Measurements from ENCODE around the gene HSP90AB1.
A peak's percentile ranks its signal among the peaks of the same experiment; 100 is the strongest.

HSP90AB1 gene

DNA sequence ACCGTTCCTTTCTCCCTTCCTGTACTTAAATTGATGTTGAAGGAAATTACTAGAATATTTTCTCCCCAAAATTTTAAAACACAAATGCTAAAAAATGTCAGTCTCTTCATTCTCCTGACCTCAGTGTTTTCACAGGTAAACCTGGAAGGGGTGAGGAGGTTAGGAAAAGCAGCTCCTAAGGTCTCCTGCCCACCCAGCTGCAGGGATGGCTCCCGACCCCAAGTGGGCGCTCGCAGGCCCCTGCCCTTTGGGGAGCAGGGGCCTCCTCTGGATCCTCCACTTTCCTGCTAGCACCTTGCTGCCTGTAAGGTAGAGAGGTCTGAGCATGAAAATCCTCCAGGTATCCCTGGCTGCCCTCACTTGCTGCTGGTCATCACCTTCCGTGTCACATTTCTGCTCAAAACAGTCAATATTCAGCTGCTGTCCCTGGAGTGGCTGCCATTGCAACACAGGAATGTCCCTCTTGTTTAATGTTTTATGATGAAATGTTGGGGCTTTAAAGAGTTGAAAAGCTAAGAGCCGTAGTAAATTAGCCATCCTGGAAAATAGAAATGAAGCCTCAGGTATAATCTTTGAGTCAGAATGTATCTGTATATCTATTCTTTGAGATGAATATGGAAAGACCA lies 10.9 kb upstream of the HSP90AB1 start:
- CTCF ChIA-PET, result interaction anchor here (1.2 to 3.1 kb wide), 5 partner anchors 9 to 63 kb away, joined by 3 to 16 read pairs (median 4); no protein-coding TSS in a partner anchor
- Mint-ChIP-seq H3K4me1 (peaks cover 24% of the 10 kb centered on the region), H3K36me3 (peaks cover 6% of the 10 kb centered on the region), H3K9me3 (no peaks in the 10 kb centered on the region), H3K27ac (no peak overlapping the region), H3K4me3 (no peak overlapping the region), H3K27me3 (no peaks in the 10 kb centered on the region)
- no peak for DNase-seq

DNA sequence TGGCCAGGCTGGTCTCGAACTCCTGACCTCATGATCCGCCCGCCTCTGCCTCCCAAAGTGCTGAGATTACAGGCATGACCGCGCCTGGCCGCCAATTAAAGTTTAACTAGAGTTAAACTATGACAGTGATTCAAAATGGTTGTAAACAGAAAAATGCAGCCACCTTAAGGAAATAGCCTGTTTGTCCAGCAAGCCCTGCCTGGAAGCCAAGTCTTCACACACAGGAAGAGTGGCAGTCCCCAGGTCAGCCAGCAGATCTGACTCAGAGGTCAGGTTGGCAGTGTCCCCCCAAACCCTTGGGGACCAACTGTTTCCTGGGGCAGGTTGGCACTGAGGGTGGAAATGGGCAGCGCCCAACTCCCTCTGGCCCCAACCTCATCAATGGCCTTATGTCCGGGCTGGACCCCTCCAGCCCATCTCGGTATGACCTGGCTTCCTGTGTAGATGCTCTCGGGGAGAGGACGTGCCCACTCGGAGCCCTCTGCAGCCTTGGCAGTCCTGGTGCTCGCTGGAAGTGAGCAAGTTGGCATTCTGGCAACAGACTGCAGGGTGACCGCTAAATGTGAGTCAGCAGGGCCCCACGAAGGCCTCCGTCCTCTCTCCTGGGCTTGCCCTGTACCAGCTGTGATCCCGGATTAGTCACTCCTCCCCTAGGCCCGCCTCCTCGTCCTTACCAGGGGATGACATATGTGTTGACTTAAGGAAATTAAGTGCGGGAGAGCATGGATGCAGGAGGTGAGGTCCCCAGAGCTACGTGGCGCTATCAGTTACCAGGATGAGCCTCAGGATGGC lies 9.7 kb upstream of the HSP90AB1 start:
- H3K4me3 Mint-ChIP-seq, result peak overlapping the region; percentile 79
- peak overlapping the region; percentile 91 for H3K27ac Mint-ChIP-seq
- H3K36me3 Mint-ChIP-seq, result peaks cover 5% of the 10 kb centered on the region
- H3K27me3 Mint-ChIP-seq, result peaks cover 8% of the 10 kb centered on the region
- CTCF ChIA-PET, result interaction anchor here (0.6 to 3.1 kb wide), 16 partner anchors 8 to 140 kb away, joined by 3 to 16 read pairs (median 4); partner anchors contain the start of genes HSP90AB1, SLC29A1 and SLC35B2
- H3K4me1 Mint-ChIP-seq, result peaks cover 24% of the 10 kb centered on the region
- peak; percentile 75 for DNase-seq
- no peaks in the 10 kb centered on the region for H3K9me3 Mint-ChIP-seq

DNA sequence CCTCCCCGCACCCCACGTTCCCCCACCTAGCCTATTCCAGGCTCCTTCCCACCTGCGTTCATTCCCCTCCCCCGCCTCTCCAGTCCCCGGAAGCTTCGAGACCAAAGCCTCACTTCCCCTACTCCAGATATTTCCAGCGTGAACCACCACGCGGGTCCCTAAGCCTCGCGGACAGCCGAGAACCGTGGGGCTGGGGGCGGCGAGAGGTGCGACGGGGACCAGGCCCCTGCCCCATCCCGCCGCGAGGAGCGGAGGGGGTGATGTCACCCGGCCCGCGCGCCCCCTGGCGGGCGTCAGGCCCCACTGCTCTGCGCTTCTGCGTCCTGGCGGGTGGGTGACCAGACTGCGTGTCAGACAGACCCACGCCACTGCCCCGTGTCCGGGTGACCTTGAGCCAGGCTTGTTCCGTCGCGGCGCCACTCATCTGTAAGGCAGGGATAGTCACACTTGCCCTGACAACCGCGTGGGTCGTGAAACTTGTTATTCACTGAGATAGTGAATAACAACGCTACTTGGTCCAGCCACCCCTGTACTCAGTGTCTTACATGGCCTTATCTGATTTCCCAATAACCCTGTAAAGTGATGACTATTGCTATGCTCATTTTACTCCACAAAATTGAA lies 9.0 kb upstream of the HSP90AB1 start:
- Mint-ChIP-seq H3K4me1 (peaks cover 22% of the 10 kb centered on the region), H3K4me3 (peak overlapping the region; percentile 79), H3K9me3 (no peaks in the 10 kb centered on the region), H3K36me3 (peaks cover 3% of the 10 kb centered on the region), H3K27me3 (peaks cover 8% of the 10 kb centered on the region), H3K27ac (peak overlapping the region; percentile 91)
- peak; percentile 82 for DNase-seq
- CTCF ChIA-PET, result interaction anchor here (0.6 to 2.1 kb wide), 14 partner anchors 9 to 141 kb away, joined by 3 to 15 read pairs (median 4); partner anchors contain the start of genes HSP90AB1, SLC29A1 and SLC35B2

DNA sequence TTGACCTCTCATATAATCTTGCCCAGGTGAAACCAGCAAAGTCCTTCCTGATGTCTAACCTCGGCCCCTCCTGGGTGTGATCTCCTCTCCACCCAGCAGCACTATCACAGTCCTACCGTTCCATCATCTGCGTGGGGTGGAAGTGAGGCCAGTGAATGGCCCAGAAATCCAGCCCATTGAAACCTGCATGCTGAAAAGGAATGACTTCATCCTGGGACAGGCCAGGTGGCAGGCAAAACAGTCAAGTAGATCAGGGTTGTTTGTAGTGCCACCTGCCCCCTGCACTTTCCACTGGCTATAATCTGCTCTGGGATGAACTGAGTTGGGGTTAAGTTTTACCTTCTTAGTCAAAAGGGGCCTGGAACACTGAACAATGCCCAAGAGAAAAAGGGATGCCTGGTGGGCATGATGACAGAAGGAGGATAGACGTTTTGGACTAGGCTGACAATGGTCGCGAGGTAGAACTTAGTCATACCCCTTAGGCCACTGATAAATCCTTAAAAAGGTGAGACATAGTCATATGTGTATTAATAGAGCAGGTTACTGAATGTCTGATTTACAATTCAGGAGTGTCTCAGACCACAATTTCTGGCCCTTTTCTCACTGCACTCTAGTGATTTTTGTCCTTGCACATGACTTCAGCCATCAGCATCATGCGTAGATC lies 8.1 kb upstream of the HSP90AB1 start:
- Mint-ChIP-seq H3K36me3 (peaks cover 3% of the 10 kb centered on the region), H3K4me1 (peaks cover 17% of the 10 kb centered on the region), H3K27me3 (peaks cover 15% of the 10 kb centered on the region), H3K27ac (no peak overlapping the region), H3K4me3 (peak overlapping the region; percentile 79), H3K9me3 (no peaks in the 10 kb centered on the region)
- DNase-seq, result no peak
- CTCF ChIA-PET, result interaction anchor here (0.6 to 2.1 kb wide), 4 partner anchors 8 to 142 kb away, joined by 4 to 15 read pairs (median 10); partner anchors contain the start of genes HSP90AB1 and SLC29A1

DNA sequence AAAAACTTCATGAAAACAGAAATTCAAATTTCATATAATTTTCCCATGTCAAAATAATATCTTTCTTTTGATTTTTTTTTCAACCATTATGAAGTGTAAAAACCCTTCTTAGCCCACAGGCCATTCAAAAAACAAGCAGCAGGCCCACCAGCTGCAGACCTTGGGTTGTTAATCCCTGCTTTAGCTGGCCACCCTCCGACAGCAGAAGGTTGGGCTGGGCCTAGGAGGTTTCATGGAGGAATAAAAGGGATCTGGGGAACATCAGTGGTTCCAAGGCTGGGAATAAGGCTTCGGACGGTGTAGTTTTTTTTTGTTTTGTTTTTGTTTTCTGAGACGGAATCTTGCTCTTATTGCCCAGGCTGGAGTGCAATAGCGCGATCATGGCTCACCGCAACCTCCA lies 3.6 kb upstream of the HSP90AB1 start:
- Mint-ChIP-seq H3K36me3 (peaks cover 11% of the 10 kb centered on the region), H3K4me1 (peaks cover 17% of the 10 kb centered on the region), H3K4me3 (no peak overlapping the region), H3K27me3 (peaks cover 33% of the 10 kb centered on the region), H3K27ac (no peak overlapping the region), H3K9me3 (no peaks in the 10 kb centered on the region)
- CTCF ChIA-PET, result interaction anchor here (0.7 to 2.2 kb wide), 3 partner anchors 13 to 74 kb away, joined by 3 to 6 read pairs (median 6); no protein-coding TSS in a partner anchor
- DNase-seq, result no peak

DNA sequence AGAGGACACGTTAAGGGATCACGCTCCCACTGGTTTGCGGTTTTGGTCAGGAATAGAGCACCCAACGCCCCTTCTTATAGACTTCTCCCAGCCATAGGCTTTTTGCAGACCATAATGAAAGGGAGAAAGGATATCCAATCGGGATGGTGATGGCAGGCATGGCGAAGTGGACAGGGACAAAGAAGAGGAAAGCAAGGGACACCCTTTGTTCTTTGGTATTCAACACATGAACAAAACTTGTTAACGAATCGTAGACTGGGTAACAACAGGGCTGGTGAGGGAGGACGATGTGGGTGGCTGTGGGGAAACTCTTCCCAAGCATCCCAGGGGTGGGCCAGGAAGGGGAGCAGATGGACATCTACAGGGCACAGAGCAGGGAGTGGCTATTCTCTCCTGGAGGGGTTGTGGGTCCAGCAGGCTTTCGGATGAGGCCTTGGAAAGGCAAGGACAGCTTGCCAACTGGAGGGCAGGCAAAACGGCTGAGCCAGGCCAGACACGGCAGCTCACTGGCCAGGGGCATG lies 1.4 kb upstream of the HSP90AB1 start:
- H3K36me3 Mint-ChIP-seq, result peaks cover 32% of the 10 kb centered on the region
- CTCF ChIA-PET, result interaction anchor here (0.6 to 3.0 kb wide), 5 partner anchors 9 to 1453 kb away, joined by 4 to 15 read pairs (median 4); partner anchors contain the start of gene SLC35B2
- no peaks in the 10 kb centered on the region for H3K9me3 Mint-ChIP-seq
- peak overlapping the region; percentile 98 for H3K27ac Mint-ChIP-seq
- H3K4me1 Mint-ChIP-seq, result peaks cover 35% of the 10 kb centered on the region
- H3K27me3 Mint-ChIP-seq, result peaks cover 33% of the 10 kb centered on the region
- no peak for DNase-seq
- peak overlapping the region; percentile 97 for H3K4me3 Mint-ChIP-seq

DNA sequence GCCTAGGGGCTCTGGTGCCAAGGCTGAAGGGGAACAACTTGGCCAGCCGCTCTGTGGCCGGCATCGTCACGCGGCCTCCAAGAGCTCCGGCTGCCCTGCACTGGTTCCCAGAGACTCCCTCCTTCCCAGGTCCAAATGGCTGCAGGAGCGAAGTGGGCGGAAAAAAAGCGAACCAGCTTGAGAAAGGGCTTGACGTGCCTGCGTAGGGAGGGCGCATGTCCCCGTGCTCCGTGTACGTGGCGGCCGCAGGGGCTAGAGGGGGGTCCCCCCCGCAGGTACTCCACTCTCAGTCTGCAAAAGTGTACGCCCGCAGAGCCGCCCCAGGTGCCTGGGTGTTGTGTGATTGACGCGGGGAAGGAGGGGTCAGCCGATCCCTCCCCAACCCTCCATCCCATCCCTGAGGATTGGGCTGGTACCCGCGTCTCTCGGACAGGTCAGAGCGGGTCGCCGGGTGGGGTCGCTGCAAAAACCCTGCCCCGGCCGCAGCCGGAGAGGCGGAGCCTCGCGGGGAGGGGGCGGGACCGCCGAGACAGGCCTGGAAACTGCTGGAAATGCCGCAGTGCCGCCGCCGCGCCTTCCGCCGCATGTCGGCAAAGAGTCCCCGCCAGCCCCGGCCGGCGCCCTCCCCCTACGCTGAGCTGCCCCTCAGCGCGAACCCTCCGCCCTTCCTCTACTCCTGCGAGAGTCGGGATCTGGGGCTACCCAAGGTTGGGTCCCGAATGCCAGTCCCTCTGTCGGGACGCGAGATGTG lies 814 bp upstream of the HSP90AB1 start:
- H3K36me3 Mint-ChIP-seq, result peaks cover 39% of the 10 kb centered on the region
- peak; percentile 87 for DNase-seq
- H3K27ac Mint-ChIP-seq, result peak overlapping the region; percentile 98
- H3K4me3 Mint-ChIP-seq, result peak overlapping the region; percentile 97
- CTCF ChIA-PET, result interaction anchor here (0.6 to 3.0 kb wide), 5 partner anchors 8 to 1453 kb away, joined by 4 to 15 read pairs (median 8); partner anchors contain the start of gene SLC35B2
- peaks cover 33% of the 10 kb centered on the region for H3K27me3 Mint-ChIP-seq
- no peaks in the 10 kb centered on the region for H3K9me3 Mint-ChIP-seq
- H3K4me1 Mint-ChIP-seq, result peaks cover 39% of the 10 kb centered on the region

DNA sequence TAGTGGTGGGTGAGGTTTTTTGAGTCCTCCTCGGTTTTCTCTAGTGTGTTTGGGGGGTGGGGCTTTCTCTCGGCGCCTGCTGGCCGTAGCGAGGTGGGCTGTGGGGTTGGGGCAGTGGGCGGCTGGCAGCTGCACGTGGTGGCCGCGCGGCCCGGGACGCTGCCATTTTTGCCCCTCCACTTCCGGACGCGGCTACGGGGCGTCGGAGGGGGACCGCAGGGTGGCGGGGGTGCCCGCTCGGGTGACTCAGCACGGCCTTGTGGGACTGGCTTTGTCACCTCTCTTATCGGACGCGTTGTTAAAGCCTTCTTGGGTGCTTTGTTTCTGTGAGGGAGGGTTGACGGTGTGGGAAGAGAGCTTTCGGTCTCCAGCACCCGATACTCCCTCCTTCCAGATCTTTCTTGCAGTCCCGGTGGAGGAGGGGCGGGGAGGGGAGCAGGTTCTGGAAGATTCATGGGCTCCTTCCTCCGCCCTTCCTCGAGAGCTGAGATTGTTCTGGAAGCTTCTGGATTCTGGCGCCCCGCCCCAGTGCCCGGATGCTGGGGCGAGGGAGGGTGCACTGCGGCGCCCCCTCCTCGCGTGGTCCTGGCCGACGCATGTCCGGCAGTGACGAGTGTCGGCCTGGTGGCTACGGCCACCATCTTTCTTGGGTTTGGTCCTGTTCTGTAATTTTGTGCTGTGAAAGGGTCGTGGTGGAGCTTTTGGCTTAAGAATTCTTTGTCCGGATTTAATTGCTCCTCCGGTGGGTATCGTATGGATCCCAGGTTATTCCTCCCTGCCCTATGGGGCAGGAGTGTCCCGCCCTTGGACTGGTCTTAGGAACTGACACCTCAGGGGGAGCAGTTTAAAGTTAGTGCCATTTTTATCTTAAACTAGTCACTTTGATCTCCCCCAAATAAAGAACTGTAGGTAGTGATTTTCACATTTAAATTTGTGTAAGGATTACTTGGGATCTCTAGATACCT lies 719 bp downstream of the HSP90AB1 start:
- peak; percentile 88 for DNase-seq
- Mint-ChIP-seq H3K36me3 (peaks cover 51% of the 10 kb centered on the region), H3K27ac (peak overlapping the region; percentile 98), H3K4me1 (peaks cover 47% of the 10 kb centered on the region), H3K9me3 (no peaks in the 10 kb centered on the region), H3K27me3 (peaks cover 24% of the 10 kb centered on the region), H3K4me3 (peak overlapping the region; percentile 97)
- CTCF ChIA-PET, result interaction anchor here (1.3 to 3.0 kb wide), 6 partner anchors 8 to 23 kb away, joined by 3 to 15 read pairs (median 9); partner anchors contain the start of gene SLC35B2

DNA sequence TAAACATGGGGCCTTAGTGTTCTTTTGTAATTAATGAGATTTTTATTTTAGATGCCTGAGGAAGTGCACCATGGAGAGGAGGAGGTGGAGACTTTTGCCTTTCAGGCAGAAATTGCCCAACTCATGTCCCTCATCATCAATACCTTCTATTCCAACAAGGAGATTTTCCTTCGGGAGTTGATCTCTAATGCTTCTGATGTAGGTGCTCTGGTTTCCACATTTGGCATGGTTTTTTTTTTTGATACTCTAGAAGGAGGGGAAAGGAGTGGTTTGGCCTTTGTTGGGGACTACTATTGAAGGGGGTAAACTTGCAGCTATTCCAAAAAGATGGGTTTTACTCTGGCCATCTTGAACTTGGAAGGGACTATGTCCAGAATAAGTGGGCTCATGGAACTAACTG lies 1.7 kb downstream of the HSP90AB1 start:
- peak overlapping the region; percentile 97 for H3K4me3 Mint-ChIP-seq
- H3K36me3 Mint-ChIP-seq, result peaks cover 61% of the 10 kb centered on the region
- no peak for DNase-seq
- peaks cover 56% of the 10 kb centered on the region for H3K4me1 Mint-ChIP-seq
- H3K27ac Mint-ChIP-seq, result peak overlapping the region; percentile 98
- CTCF ChIA-PET, result interaction anchor here (1.7 to 1.8 kb wide), 2 partner anchors 8 to 16 kb away, joined by 4 to 11 read pairs; partner anchors contain the start of gene SLC35B2
- H3K9me3 Mint-ChIP-seq, result no peaks in the 10 kb centered on the region
- peaks cover 20% of the 10 kb centered on the region for H3K27me3 Mint-ChIP-seq

DNA sequence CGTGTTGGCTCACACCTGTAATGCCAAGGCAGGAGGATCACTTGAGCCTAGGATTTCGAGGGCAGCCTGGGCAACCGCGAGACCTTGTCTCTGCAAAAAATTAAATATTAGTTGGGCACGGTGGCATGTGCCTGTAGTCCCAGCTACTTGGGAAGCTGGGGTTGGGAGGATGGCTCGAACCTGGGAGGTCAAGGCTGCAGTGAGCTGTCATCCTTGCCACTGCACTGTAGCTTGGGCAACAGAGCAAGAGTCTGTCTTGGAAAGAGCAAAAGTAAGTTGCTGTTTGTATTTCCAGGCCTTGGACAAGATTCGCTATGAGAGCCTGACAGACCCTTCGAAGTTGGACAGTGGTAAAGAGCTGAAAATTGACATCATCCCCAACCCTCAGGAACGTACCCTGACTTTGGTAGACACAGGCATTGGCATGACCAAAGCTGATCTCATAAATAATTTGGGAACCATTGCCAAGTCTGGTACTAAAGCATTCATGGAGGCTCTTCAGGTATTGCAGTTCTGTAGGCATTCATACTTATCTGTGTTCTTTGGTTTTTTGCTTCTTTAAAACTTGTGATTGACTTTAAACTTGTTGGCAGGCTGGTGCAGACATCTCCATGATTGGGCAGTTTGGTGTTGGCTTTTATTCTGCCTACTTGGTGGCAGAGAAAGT lies 2.3 kb downstream of the HSP90AB1 start:
- Mint-ChIP-seq H3K4me1 (peaks cover 61% of the 10 kb centered on the region), H3K4me3 (peak overlapping the region; percentile 97), H3K27me3 (peaks cover 13% of the 10 kb centered on the region), H3K27ac (no peak overlapping the region), H3K9me3 (no peaks in the 10 kb centered on the region), H3K36me3 (peaks cover 66% of the 10 kb centered on the region)
- CTCF ChIA-PET, result interaction anchor here (1.7 to 1.8 kb wide), 2 partner anchors 8 to 16 kb away, joined by 4 to 11 read pairs; partner anchors contain the start of gene SLC35B2
- DNase-seq, result no peak

DNA sequence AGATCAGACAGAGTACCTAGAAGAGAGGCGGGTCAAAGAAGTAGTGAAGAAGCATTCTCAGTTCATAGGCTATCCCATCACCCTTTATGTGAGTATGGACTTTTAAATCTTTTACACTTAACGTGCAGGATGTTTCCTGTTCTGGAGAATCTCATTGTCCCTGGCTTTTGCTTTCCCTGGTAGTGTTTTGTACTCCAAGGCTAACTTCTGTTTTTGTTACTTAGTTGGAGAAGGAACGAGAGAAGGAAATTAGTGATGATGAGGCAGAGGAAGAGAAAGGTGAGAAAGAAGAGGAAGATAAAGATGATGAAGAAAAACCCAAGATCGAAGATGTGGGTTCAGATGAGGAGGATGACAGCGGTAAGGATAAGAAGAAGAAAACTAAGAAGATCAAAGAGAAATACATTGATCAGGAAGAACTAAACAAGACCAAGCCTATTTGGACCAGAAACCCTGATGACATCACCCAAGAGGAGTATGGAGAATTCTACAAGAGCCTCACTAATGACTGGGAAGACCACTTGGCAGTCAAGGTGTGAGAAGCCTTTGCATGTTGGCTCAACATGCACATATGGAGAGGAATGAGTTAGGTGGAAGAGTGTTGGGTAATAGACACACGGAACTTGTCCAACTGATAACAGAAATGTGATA lies 3.3 kb downstream of the HSP90AB1 start:
- DNase-seq, result no peak
- Mint-ChIP-seq H3K27me3 (peaks cover 8% of the 10 kb centered on the region), H3K4me1 (peaks cover 68% of the 10 kb centered on the region), H3K27ac (peak overlapping the region; percentile 57), H3K9me3 (no peaks in the 10 kb centered on the region), H3K4me3 (no peak overlapping the region), H3K36me3 (peaks cover 75% of the 10 kb centered on the region)
- CTCF ChIA-PET, result interaction anchor here (1.6 to 2.0 kb wide), 2 partner anchors 25 to 78 kb away, joined by 4 to 8 read pairs; no protein-coding TSS in a partner anchor
